ENCODE measurements around the gene DEFB131B.
"Not testable (repeated sequence)": the region's sequence is repeated elsewhere in the genome, so short reads cannot be mapped to it uniquely, and the experiment has no call there.

- TF ChIP-seq, protein P1, sequence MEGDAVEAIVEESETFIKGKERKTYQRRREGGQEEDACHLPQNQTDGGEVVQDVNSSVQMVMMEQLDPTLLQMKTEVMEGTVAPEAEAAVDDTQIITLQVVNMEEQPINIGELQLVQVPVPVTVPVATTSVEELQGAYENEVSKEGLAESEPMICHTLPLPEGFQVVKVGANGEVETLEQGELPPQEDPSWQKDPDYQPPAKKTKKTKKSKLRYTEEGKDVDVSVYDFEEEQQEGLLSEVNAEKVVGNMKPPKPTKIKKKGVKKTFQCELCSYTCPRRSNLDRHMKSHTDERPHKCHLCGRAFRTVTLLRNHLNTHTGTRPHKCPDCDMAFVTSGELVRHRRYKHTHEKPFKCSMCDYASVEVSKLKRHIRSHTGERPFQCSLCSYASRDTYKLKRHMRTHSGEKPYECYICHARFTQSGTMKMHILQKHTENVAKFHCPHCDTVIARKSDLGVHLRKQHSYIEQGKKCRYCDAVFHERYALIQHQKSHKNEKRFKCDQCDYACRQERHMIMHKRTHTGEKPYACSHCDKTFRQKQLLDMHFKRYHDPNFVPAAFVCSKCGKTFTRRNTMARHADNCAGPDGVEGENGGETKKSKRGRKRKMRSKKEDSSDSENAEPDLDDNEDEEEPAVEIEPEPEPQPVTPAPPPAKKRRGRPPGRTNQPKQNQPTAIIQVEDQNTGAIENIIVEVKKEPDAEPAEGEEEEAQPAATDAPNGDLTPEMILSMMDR (IDR thresholded peaks at IDR 0.05), result not testable (repeated sequence)
- not testable (repeated sequence) for TF ChIP-seq POLR2A (IDR thresholded peaks at IDR 0.05)
Observed at GRCh38 chr11:71869931-71870330, 8.3 kb upstream of the DEFB131B start.
